Measurements from ENCODE around the gene NR1D1. TPM values are rescaled to one million over a fixed set of nuclear protein-coding genes. Genes with fewer than 3 reads are reported as not detected.
A peak's percentile ranks its signal among the peaks of the same experiment; 100 is the strongest.

Gene NR1D1
- total RNA-seq, 1 donor from 2014 or later, result 5.5 TPM

DNA sequence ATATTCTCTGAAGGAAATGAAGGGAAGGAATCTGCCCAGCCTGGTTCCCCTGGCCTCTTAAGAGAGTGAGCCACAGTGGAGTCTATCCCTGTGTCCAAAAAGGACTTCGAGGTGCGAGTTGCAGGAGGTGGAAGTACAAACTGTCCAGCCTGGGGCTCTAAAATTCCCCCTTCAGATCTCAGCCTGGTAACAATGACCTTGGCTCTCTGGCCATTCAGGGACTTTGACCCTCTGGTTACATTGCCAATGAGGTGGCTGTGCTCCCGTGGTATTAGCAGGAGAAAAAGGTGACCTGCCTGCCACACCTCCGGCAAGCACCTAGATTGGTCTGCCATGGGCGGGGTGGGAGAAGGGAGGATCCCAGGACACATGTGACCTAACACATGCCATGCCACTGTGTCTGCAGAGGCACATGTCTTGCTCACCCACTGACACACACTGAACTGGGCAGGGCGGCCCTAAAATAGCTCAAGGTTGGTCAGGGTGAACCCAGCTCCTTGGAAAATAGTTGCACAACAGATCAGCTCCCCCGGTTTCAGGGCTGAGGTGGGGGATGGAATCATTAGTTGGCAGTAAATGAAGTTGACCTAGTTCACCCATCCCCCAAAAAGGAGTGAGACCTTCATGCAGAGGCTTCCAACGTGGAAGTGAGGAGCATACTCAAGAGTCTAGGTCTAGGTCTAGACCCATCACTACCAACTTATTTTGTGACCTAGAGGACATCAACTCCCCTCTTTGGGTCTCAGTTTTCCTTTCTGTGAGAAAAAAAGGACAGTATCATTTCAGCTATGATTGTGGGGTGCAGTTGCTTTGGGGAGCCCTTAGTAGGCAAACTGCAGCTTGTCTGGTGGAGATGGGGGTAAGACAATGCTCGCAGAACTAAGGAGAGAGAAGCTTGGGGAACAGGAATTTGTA is 2.2 kb downstream of the NR1D1 start:
- Mint-ChIP-seq H3K27ac (peak overlapping the region; percentile 90), H3K4me3 (peak overlapping the region; percentile 91), H3K9me3 (no peaks in the 10 kb centered on the region), H3K36me3 (ENCODE audit: low read depth) (peaks cover 33% of the 10 kb centered on the region), H3K27me3 (no peaks in the 10 kb centered on the region), H3K4me1 (peaks cover 71% of the 10 kb centered on the region)
- DNase-seq (no peak), ATAC-seq (ENCODE audit: low read depth) (no peak)
- TF ChIP-seq, protein P1, sequence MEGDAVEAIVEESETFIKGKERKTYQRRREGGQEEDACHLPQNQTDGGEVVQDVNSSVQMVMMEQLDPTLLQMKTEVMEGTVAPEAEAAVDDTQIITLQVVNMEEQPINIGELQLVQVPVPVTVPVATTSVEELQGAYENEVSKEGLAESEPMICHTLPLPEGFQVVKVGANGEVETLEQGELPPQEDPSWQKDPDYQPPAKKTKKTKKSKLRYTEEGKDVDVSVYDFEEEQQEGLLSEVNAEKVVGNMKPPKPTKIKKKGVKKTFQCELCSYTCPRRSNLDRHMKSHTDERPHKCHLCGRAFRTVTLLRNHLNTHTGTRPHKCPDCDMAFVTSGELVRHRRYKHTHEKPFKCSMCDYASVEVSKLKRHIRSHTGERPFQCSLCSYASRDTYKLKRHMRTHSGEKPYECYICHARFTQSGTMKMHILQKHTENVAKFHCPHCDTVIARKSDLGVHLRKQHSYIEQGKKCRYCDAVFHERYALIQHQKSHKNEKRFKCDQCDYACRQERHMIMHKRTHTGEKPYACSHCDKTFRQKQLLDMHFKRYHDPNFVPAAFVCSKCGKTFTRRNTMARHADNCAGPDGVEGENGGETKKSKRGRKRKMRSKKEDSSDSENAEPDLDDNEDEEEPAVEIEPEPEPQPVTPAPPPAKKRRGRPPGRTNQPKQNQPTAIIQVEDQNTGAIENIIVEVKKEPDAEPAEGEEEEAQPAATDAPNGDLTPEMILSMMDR (IDR thresholded peaks at IDR 0.05), result no peak
- POLR2A ChIA-PET, result interaction anchor here (0.5 to 7.8 kb wide), 18 partner anchors 9 to 516 kb away, joined by 3 to 113 read pairs (median 6); partner anchors contain the start of genes CASC3, MED24, MSL1 and PSMD3
- intact Hi-C loops (cut with micrococcal nuclease), result loop anchor here (2.0 to 5.0 kb wide), 3 partner anchors 145 to 1246 kb away; partner anchors contain the start of gene RPL23
- CTCF ChIA-PET, result interaction anchor here (1.1 to 9.1 kb wide), 6 partner anchors 12 to 70 kb away, joined by 3 to 79 read pairs (median 6); no protein-coding TSS in a partner anchor

DNA sequence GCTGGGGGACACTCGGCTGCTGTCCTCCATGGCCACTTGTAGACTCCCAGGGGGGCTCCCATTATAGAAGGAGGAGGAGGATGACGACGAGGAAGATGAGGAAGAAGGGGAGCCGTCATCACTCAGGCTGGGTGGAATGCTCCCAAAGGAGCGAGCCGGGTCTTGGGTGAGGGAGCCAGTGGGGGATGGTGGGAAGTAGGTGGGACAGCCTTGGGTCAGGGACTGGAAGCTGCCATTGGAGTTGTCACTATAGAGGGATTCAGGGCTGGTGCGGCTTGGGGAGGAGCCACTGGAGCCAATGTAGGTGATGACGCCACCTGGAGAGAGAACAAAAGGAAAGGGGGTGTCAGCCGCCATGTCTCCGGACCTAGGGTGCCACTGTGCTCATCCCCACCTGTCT is 3.3 kb downstream of the NR1D1 start:
- H3K27me3 Mint-ChIP-seq, result no peaks in the 10 kb centered on the region
- ATAC-seq (ENCODE audit: low read depth) (no peak), DNase-seq (no peak)
- TF ChIP-seq, protein P1 (IDR thresholded peaks at IDR 0.05), result no peak
- ChIA-PET CTCF (interaction anchor here (1.3 to 9.1 kb wide), 2 partner anchors 15 to 21 kb away, joined by 3 to 79 read pairs; no protein-coding TSS in a partner anchor), POLR2A (interaction anchor here (0.5 to 7.8 kb wide), 4 partner anchors 16 to 1754 kb away, joined by 3 to 113 read pairs (median 9); partner anchors contain the start of gene MSL1)
- H3K36me3 Mint-ChIP-seq (ENCODE audit: low read depth), result peaks cover 35% of the 10 kb centered on the region
- peak overlapping the region; percentile 90 for H3K27ac Mint-ChIP-seq
- H3K4me1 Mint-ChIP-seq, result peaks cover 71% of the 10 kb centered on the region
- peak overlapping the region; percentile 91 for H3K4me3 Mint-ChIP-seq
- intact Hi-C loops (cut with micrococcal nuclease), result loop anchor here (2.0 to 5.0 kb wide), 2 partner anchors 226 to 1245 kb away; partner anchors contain the start of gene RPL23
- no peaks in the 10 kb centered on the region for H3K9me3 Mint-ChIP-seq

DNA sequence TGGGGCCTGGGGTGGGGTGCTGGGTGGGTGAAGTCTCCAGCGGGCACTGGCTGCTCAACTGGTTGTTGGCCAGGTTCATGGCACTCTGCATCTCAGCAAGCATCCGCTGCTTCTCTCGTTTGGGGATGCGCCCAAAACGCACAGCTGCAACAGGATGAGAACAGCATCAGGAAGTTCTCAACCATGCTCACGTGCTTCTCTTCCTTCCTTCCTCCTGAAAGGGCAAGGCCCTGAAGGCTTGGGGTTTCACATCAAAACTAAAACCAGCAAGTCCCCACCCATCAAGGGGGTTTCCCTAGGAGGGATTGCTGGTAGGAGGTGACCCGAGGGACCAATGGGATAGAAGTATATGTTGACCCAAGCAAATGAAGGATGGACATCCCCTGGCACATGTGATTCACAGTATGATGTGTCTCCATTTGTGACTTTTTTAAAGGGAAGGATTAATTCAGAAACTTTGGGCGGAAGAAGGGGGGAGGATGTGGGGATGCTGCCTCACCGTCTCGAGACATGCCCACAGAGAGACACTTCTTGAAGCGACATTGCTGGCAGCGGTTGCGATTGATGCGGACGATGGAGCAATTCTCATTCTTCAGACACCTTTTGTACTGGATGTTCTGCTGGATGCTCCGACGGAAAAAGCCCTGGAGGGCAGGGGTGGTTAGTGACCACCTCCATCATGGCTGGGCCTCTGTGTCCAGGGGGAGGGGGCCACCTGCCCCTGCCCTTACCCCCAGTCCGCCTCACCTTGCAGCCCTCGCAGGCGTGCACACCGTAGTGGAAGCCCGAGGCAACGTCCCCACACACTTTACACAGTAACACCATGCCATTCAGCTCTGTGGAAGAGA is 4.2 kb downstream of the NR1D1 start:
- TF ChIP-seq, protein P1 (IDR thresholded peaks at IDR 0.05), result no peak
- POLR2A ChIA-PET, result interaction anchor here (0.5 to 7.8 kb wide), 10 partner anchors 11 to 1755 kb away, joined by 3 to 113 read pairs (median 5); partner anchors contain the start of gene CASC3
- H3K27ac Mint-ChIP-seq, result peak overlapping the region; percentile 90
- H3K4me1 Mint-ChIP-seq, result peaks cover 68% of the 10 kb centered on the region
- CTCF ChIA-PET, result interaction anchor here (0.6 to 9.1 kb wide), 4 partner anchors 10 to 70 kb away, joined by 3 to 79 read pairs (median 8); no protein-coding TSS in a partner anchor
- H3K9me3 Mint-ChIP-seq, result no peaks in the 10 kb centered on the region
- peak overlapping the region; percentile 91 for H3K4me3 Mint-ChIP-seq
- ATAC-seq (ENCODE audit: low read depth), result peak; percentile 68
- peaks cover 37% of the 10 kb centered on the region for H3K36me3 Mint-ChIP-seq (ENCODE audit: low read depth)
- intact Hi-C loops (cut with micrococcal nuclease), result loop anchor here (1.0 to 5.0 kb wide), 5 partner anchors 10 to 1244 kb away; partner anchors contain the start of genes RPL23 and WIPF2
- peak; percentile 58 for DNase-seq
- no peaks in the 10 kb centered on the region for H3K27me3 Mint-ChIP-seq

DNA sequence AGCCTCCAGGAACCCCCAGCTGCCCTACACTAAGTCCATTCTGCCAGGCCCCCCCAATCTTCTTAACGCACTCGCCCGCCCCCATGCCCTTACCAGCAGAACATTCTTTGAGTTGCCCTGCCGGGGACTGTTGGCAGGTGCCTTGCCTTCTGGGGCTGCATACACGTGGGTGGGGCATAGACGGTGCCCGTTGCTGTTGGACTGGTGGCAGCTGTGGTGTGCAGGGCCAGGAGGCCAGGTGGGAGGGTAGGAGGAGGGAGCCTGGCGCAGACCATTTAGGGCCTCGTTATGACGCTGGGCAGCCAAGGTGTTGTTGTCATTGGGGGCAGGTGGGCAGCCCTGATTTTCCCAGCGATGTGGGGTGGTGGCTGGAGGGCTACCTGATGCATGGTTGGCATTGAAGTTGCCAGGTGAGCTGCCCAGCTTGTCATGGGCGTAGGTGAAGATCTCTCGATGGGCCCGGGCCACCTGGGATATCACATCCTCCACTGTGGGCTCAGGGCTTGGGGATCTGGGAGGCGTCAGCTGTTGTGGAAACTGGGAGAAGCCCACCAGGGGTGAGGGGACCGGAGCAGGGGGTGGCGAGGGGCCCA is 4.9 kb downstream of the NR1D1 start:
- peaks cover 60% of the 10 kb centered on the region for H3K4me1 Mint-ChIP-seq
- intact Hi-C loops (cut with micrococcal nuclease), result loop anchor here (5.0 kb wide), 1 partner anchor 1243 kb away; the partner anchor contains the start of gene RPL23
- ChIA-PET CTCF (interaction anchor here (0.6 to 9.1 kb wide), 4 partner anchors 9 to 69 kb away, joined by 3 to 79 read pairs (median 8); no protein-coding TSS in a partner anchor), POLR2A (interaction anchor here (0.5 to 7.8 kb wide), 8 partner anchors 11 to 45 kb away, joined by 3 to 113 read pairs (median 4); partner anchors contain the start of gene CASC3)
- DNase-seq (no peak), ATAC-seq (ENCODE audit: low read depth) (no peak)
- peak overlapping the region; percentile 91 for H3K4me3 Mint-ChIP-seq
- H3K27me3 Mint-ChIP-seq, result no peaks in the 10 kb centered on the region
- peaks cover 37% of the 10 kb centered on the region for H3K36me3 Mint-ChIP-seq (ENCODE audit: low read depth)
- TF ChIP-seq, protein P1 (IDR thresholded peaks at IDR 0.05), result no peak
- peak overlapping the region; percentile 90 for H3K27ac Mint-ChIP-seq
- H3K9me3 Mint-ChIP-seq, result no peaks in the 10 kb centered on the region

Measured in activated B cell treated with CpG ODN at 0.5 μM for 24 hours (primary cell).